Measurements from ENCODE around the gene HCST.

The HCST gene

DNA sequence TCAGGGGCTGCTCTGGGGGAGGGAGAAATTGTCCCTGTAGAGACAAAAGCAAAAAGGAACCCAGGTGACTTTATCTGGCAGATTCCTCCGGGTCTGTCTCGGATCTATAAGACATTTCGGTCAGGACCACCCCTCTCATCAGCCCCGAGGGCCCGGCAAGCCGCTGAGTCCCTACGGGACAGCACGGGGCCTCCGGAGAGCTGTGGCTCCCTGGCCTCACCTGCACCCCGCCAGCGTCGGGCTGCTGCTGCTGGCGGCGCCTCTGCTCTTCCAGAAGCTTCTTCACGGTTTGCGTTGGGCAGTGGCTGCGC, 3.9 kb upstream of the HCST start:
- TF ChIP-seq, protein P1, sequence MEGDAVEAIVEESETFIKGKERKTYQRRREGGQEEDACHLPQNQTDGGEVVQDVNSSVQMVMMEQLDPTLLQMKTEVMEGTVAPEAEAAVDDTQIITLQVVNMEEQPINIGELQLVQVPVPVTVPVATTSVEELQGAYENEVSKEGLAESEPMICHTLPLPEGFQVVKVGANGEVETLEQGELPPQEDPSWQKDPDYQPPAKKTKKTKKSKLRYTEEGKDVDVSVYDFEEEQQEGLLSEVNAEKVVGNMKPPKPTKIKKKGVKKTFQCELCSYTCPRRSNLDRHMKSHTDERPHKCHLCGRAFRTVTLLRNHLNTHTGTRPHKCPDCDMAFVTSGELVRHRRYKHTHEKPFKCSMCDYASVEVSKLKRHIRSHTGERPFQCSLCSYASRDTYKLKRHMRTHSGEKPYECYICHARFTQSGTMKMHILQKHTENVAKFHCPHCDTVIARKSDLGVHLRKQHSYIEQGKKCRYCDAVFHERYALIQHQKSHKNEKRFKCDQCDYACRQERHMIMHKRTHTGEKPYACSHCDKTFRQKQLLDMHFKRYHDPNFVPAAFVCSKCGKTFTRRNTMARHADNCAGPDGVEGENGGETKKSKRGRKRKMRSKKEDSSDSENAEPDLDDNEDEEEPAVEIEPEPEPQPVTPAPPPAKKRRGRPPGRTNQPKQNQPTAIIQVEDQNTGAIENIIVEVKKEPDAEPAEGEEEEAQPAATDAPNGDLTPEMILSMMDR (conservative IDR thresholded peaks at IDR 0.05; ENCODE audit: low read depth, low read length), result no peak
- DNase-seq (ENCODE audit: low read depth), result peak; percentile 9

DNA sequence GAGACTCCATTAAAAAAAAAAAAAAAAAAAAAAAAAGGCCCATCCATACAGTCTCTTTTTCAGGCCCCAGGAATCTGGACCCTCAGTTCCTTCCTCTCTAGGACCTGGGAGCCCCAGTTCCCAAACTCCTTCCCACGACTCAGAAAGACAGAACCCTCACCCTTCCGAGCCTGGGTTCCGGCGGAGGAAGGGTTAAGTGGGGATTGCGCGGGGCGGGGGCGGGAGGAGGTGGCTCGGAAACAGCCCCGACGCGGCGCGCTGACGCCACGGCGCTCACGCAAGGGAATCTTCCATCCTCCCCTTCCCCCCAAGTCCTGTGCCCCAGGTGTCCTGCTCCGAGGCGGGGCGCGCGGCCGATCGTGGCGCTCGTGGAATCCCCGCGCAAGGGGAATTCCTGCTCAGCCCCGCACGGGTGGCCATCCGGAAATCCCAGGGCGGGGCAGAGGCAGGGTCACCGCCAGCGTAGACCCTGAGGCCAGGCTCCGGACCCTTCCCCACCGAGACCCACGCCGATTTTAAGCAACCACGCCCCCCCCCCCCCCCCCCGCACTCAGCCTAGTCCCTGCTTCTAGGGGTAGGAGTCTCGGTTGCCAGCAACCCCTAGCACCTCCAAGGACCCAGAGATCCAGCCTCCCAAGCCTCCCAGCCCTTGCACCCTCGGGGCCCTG, 2.6 kb upstream of the HCST start:
- TF ChIP-seq, protein P1 (conservative IDR thresholded peaks at IDR 0.05; ENCODE audit: low read depth, low read length), result no peak
- peak overlapping the region; percentile 76 for H3K4me3 ChIP-seq (ENCODE audit: low read depth, low read length)
- DNase-seq (ENCODE audit: low read depth), result peak; percentile 86

More for the DNA sequence above, 3.9 kb upstream of the HCST start:
- H3K4me3 ChIP-seq (ENCODE audit: low read depth, low read length), result peak overlapping the region; percentile 76

DNA sequence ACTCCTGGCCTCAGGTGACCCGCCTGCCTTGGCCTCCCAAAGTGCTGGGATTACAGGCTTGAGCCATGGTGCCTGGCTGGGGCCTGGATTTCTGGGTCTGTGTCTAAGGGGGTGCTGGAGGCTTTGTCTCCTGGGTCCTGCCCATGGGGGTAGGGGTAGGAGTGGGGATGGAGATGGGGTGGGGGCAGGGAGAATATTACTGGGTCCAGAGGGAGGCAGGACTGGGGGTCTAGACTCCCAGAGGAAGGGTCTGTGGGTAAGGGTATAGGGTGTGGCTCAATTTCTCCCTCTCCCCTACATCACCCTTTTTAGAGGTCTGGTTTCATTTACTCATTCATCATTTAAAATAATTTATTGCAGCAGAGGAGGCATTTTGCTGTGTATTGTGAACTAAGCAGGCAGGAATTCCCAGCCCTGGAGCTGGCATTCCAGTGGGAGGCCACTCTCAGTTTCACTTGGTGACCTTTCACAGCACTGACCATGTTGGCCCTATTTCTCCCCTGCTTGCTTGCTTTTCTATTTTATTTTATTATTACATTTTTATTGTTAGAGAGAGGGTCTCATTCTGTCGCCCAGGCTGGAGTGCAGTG, 1.2 kb upstream of the HCST start:
- peak; percentile 37 for DNase-seq (ENCODE audit: low read depth)
- H3K4me3 ChIP-seq (ENCODE audit: low read depth, low read length), result peak overlapping the region; percentile 76
- TF ChIP-seq, protein P1 (conservative IDR thresholded peaks at IDR 0.05; ENCODE audit: low read depth, low read length), result no peak

DNA sequence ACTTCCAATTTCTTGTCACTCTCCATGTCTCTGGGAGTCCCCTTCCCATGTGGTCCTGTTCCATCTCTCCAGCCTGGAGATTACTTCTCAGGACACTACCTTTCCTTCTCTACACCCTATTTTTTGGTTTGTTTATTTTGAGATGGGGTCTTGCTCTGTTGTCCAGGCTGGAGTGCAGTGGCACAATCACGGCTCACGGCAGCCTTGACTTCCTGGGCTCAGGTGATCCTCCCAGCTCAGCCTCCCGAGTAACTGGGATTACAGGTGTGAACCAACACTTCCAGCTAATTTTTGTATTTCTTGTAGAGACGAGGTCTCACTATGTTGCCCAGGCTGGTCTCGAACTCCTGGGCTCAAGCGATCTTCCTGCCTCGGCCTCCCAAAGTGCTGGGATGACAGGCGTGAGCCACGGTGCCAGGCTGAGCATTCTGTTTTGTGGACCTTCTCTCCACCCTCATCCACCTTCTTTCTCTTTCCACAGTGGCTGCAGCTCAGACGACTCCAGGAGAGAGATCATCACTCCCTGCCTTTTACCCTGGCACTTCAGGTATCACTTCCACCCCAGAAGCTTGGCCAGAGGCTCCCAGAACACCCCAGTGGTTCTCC, 644 bp downstream of the HCST start:
- TF ChIP-seq, protein P1 (conservative IDR thresholded peaks at IDR 0.05; ENCODE audit: low read depth, low read length), result no peak
- peak overlapping the region; percentile 48 for H3K4me3 ChIP-seq (ENCODE audit: low read depth, low read length)
- no peak for DNase-seq (ENCODE audit: low read depth)

DNA sequence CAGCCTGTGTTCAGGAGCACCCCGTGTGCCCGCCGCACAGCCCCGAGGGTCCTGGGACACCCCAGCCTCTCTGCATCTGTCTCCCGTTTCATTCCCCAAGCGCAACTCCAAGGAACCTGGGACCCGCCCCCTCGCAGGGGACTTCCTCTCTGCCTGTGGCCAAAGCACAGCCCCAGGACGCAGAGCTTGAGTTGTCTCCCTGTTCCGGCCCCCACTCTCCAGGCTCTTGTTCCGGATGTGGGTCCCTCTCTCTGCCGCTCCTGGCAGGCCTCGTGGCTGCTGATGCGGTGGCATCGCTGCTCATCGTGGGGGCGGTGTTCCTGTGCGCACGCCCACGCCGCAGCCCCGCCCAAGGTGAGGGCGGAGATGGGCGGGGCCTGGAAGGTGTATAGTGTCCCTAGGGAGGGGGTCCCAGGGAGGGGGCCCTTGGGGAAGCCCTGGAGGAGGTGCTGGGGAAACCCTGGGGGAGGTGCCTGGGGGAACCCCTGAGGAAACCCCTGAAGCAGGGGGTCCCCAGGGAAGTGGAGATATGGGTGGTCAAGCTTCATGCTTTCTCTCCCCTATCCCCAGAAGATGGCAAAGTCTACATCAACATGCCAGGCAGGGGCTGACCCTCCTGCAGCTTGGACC, 1.3 kb downstream of the HCST start:
- peak overlapping the region; percentile 48 for H3K4me3 ChIP-seq (ENCODE audit: low read depth, low read length)
- peak; percentile 62 for DNase-seq (ENCODE audit: low read depth)
- TF ChIP-seq, protein P1 (conservative IDR thresholded peaks at IDR 0.05; ENCODE audit: low read depth, low read length), result no peak

DNA sequence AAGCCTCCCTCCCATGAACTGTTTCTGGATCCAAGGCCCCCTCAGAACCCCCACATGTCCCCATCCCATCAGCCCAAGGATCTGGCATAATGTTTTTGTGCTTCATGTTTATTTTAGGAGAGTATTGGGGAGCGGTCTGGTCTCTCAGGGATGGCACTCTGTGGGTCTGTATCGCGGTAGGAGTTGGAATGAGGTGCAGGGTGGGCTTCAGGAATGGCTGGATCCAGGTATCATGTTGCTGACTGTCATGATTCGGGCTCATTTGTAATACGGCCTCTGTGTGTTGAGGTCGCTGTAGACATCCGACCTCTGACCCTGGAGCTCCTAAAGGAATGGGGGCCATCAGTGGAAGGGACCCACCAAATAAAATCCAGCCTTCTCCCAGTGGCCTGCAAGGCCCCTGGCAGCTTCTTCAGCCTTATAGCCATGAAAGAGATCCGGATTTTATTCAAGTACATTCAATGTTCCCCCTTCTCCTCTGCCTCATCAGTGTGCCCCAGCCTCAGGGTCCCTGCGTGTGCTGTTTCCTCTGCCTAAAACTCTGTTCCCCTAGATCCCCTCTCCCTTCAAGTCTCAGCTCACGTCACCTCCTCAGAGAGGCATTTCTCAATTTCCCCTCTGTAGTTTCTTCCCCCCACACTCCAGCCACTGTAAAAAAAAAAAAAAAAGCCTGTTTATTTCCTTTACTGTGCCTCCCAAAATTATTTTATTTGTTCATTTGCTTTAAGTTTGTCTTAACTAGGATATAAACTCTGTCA, 2.2 kb downstream of the HCST start:
- TF ChIP-seq, protein P1 (conservative IDR thresholded peaks at IDR 0.05; ENCODE audit: low read depth, low read length), result no peak
- DNase-seq (ENCODE audit: low read depth), result no peak
- H3K4me3 ChIP-seq (ENCODE audit: low read depth, low read length), result no peak overlapping the region

Data from choroid plexus epithelial cell (primary cell).